Small intestine (tissue), 7 donors: Measurements from ENCODE around the gene GRAMD1B. TPM values are rescaled to one million over a fixed set of nuclear protein-coding genes. Genes with fewer than 3 reads are reported as not detected.
A peak's percentile ranks its signal among the peaks of the same experiment; 100 is the strongest.

Source experiments
- DNase-seq, 2 donors: peaks; one replicate each; pipeline versions ENCODE4 v3.0.0 to v3.0.0-alpha.2; 2013
- FAIRE-seq: peaks from 2 replicates; lab custom pipeline; 2012; peaks lifted over from hg19 to GRCh38; lab: Jason Lieb, UNC
- H3K27ac ChIP-seq, 3 donors: one replicate each; pipeline ENCODE4 v1.5.1; 2013; ENCODE audit warnings: low read length in 2 of 3, mild to moderate bottlenecking in 2 of 3, control low read depth in 1 of 3, inconsistent platforms in 1 of 3, low read depth in 1 of 3, moderate library complexity in 1 of 3
- H3K27me3 ChIP-seq, 3 donors: one replicate each; pipeline ENCODE4 v1.6.1; 2013; ENCODE audit warnings: low read length in 3 of 3, inconsistent platforms in 1 of 3; ENCODE audit not compliant: control insufficient read depth in 3 of 3, insufficient read depth in 3 of 3
- H3K36me3 ChIP-seq, 3 donors: one replicate each; pipeline ENCODE4 v1.6.1; 2013; ENCODE audit warnings: low read length in 3 of 3, inconsistent platforms in 1 of 3, low read depth in 1 of 3, mild to moderate bottlenecking in 1 of 3, moderate library complexity in 1 of 3; ENCODE audit not compliant: control insufficient read depth in 3 of 3, insufficient read depth in 2 of 3
- H3K4me1 ChIP-seq, 3 donors: one replicate each; pipeline ENCODE4 v1.6.1; 2013; ENCODE audit warnings: low read length in 2 of 3, inconsistent platforms in 1 of 3, low read depth in 1 of 3, mild to moderate bottlenecking in 1 of 3, moderate library complexity in 1 of 3; ENCODE audit not compliant: control insufficient read depth in 3 of 3, insufficient read depth in 2 of 3
- H3K4me3 ChIP-seq, 3 donors: one replicate each; pipeline ENCODE4 v1.5.1; 2013; ENCODE audit warnings: low read length in 3 of 3, control low read depth in 1 of 3, inconsistent platforms in 1 of 3, low read depth in 1 of 3, mild to moderate bottlenecking in 1 of 3, moderate library complexity in 1 of 3
- H3K9me3 ChIP-seq, 2 donors: one replicate each; pipeline ENCODE4 v1.6.1; 2013; ENCODE audit warnings: low read depth in 1 of 2, low read length in 1 of 2; ENCODE audit not compliant: control insufficient read depth in 2 of 2, insufficient read depth in 1 of 2
- WGBS, 3 donors: extraction: QIAGEN DNeasy Blood & Tissue Kit; methylation state at CpG; one replicate each; pipeline ENCODE4 v1.1.7; 2013; 5-methylcytosine and 5-hydroxymethylcytosine counted together
- polyA plus RNA-seq, 4 donors: library from polyadenylated mRNA; stranded (reverse) in 3 of 4; unstranded in 1 of 4; fragments of 200-250 nt in 3 of 4; fragments of 120-200 nt in 1 of 4; gene quantifications; one replicate each; pipeline versions ENCODE4 v1.2.1 to v1.2.3, GENCODE V29; 2013
- donor health status: healthy with polysubstance abuse.
- donor health status: control.
- donor health status: control.
- donor health status: Bipolar disorder and iron deficiency.
- donor health status: healthy.

The GRAMD1B gene
- polyA plus RNA-seq, 4 donors = 37.8 to 75.6 (median 57.7) TPM

DNA sequence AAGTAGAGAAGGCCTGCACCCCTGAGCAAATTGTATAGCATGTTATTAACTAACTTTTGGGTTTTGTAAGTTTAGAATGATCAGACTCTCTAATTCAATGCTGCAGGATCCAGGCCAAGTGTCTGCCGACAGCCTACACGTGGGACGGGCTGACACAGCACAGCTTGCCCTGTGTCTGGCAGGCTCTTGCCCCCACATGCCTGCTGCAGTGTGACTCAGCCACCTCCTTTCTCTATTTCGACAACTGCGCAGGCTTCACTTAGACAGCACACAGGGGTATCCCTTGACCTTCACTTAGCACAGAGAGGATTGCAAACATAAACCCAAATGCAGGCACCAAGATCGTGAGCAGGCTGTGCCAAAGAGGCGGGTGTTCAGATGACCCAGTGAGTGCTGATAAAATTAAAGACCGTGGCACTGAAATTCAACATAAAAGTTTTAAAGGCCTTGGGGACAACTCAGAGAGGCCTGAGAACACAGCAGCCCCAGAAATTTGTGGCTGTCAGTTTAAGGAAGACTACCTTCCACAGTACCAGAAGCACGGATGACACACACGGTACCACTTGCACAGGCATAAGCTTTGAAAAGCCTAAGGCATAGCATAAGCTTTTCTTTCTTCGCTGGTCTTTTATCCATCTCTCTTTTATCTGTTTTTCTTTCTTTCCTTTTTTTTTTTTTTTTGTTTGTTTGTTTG is 186.6 kb downstream of the GRAMD1B start:
- 84 to 90% (median 88%) methylated on average over 11 of the region's 11 CpGs for WGBS, 3 donors
- Histone ChIP-seq H3K9me3 (no peaks in the 10 kb centered on the region), H3K27me3 (no peaks in the 10 kb centered on the region), H3K36me3 (peaks cover 13 to 59% (median 58%) of the 10 kb centered on the region in 3 donors), H3K27ac (no peak overlapping the region), H3K4me3 (no peak overlapping the region), H3K4me1 (no peaks in the 10 kb centered on the region)
- FAIRE-seq (no peak), DNase-seq (no peak)

- no peaks in the 10 kb centered on the region for H3K9me3 ChIP-seq
- no peak for FAIRE-seq
- H3K36me3 ChIP-seq = peaks cover 18 to 62% (median 48%) of the 10 kb centered on the region in 3 donors
These were observed 192.5 kb downstream of the GRAMD1B start for GRCh38 chr11:123622576-123622975.

GRCh38 chr11:123624974-123625373 is 194.9 kb downstream of the GRAMD1B start:
- H3K27me3 ChIP-seq = no peaks in the 10 kb centered on the region
- peaks cover 8 to 49% (median 39%) of the 10 kb centered on the region in 3 donors for H3K36me3 ChIP-seq
- H3K4me1 ChIP-seq = no peaks in the 10 kb centered on the region
- H3K27ac ChIP-seq = no peak overlapping the region
- no peaks in the 10 kb centered on the region for H3K9me3 ChIP-seq
- FAIRE-seq (no peak), DNase-seq (no peak)
- WGBS, 3 donors = 88 to 93% (median 93%) methylated on average over 2 of the region's 2 CpGs
- no peak overlapping the region for H3K4me3 ChIP-seq

More at GRCh38 chr11:123622576-123622975, 192.5 kb downstream of the GRAMD1B start:
- H3K4me3 ChIP-seq = no peak overlapping the region
- H3K27ac ChIP-seq = no peak overlapping the region
- H3K4me1 ChIP-seq = no peaks in the 10 kb centered on the region
- DNase-seq = no peak
- 94 to 95% (median 95%) methylated on average over 9 of the region's 9 CpGs for WGBS, 3 donors
- no peaks in the 10 kb centered on the region for H3K27me3 ChIP-seq

DNA sequence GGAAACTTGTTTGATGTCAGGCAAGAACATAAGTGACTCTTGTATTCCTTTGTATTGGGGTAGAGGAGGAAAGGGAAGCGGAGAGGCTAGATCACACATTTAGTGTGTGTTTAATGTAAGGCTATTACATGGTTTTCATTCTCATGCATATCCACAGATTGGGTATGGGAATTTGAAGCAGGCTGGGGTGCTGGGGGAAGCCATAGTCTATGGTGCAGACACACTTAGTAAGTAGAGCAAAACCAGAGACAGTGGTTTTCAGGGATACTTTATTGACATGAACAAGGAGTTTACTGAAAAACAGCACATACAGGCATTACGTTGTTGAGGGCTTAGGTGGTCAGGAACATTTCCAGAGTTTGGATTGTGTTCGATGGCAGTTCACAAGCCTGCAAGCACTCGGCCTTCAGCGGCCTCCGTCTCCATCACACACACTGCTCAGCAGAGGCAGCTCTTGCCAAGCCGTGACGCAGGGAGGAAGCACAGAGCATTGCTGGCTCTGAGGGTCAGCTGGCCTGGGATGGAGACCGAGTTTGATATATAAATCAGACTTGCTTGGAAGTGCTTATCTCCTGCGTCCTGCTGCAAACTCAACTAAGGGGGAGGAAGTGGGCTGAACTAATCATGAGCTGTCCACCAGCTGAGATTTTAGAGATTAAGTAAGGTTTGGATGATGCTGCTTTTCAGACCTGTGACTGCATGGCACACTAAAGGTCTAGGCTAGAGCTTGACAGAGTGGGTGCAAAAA is 199.0 kb downstream of the GRAMD1B start:
- WGBS, 3 donors = 42 to 72% (median 65%) methylated on average over 10 of the region's 10 CpGs
- Histone ChIP-seq H3K4me1 (no peaks in the 10 kb centered on the region), H3K9me3 (no peaks in the 10 kb centered on the region), H3K27me3 (no peaks in the 10 kb centered on the region), H3K27ac (no peak overlapping the region), H3K36me3 (peaks cover 0 to 24% (median 15%) of the 10 kb centered on the region in 3 donors), H3K4me3 (no peak overlapping the region)
- DNase-seq (peak in 1 of 2 donors; percentile 19), FAIRE-seq (no peak)

- Histone ChIP-seq H3K27ac (no peak overlapping the region), H3K9me3 (no peaks in the 10 kb centered on the region), H3K4me1 (no peaks in the 10 kb centered on the region), H3K36me3 (peaks cover 0 to 18% (median 11%) of the 10 kb centered on the region in 3 donors), H3K27me3 (no peaks in the 10 kb centered on the region), H3K4me3 (no peak overlapping the region)
- DNase-seq (no peak), FAIRE-seq (no peak)
- WGBS, 3 donors = 43 to 52% (median 48%) methylated on average over 3 of the region's 3 CpGs
These were observed 200.1 kb downstream of the GRAMD1B start for GRCh38 chr11:123630126-123630608.

DNA sequence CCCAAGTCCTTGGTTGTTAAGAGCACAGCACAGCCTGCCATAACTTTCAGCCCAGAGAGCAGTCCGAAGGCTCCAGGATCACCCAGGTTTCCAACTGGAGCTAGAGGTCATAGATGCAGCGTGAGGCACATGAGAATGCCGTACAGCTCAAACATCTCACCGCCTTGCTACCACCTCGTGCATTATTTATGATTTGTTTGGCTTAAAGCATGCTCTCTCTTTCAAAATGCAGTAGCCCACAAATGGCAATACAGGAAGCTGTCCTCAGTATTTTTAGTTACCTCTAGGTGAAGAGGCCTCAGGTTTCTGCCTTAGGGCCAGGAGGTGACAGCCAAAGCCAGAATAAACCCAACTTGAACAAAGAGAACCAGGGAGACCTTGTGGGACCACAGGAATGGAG is 210.0 kb downstream of the GRAMD1B start:
- Histone ChIP-seq H3K27me3 (peaks cover 0 to 4% (median 0%) of the 10 kb centered on the region in 3 donors), H3K27ac (no peak overlapping the region), H3K4me1 (no peaks in the 10 kb centered on the region), H3K36me3 (peaks cover 0 to 2% (median 0%) of the 10 kb centered on the region in 3 donors), H3K9me3 (no peaks in the 10 kb centered on the region), H3K4me3 (no peak overlapping the region)
- WGBS, 3 donors = 72 to 86% (median 77%) methylated on average over 5 of the region's 5 CpGs
- no peak for FAIRE-seq
- DNase-seq = no peak

DNA sequence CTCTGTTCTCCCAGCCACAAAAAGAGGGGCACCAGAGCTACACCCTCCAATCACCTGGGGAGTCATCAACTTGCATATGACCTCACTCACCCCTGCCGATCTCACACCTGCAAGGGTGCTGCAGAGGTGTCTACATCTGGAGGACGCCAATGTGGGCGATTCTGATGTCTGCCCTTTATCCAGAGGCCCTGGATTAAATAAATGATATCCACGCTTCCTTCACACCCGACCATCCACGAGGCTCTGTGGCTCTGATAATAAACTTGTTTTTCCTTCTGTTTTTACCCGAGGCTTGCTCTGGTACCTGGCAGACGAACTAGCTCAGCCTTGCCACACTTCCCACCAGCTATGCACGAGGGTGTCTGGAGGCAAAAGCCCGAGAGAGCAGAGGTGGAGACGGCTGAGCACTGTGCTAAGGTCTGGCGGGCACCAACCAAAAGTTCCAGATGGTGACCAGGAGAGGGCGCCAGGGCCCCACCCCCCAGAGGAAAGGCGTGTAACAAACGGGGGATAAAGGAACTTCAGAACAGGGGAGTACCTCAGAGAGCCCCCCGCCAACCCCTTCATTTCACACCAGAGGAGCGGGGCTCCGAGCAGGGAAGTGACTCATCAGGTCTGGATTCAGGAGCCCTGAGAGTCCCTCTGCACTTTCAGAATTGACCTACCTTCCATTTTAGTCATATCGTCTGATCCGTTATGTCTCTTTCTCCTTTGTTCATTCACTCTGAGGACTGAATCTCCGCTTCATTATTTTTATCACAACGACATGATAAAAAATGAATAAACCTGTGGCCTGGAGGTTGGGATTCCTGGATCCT is 210.8 kb downstream of the GRAMD1B start:
- H3K27me3 ChIP-seq = peaks cover 0 to 7% (median 0%) of the 10 kb centered on the region in 3 donors
- 21 to 31% (median 26%) methylated on average over 22 of the region's 22 CpGs for WGBS, 3 donors
- FAIRE-seq (no peak), DNase-seq (peak; percentile 52 to 68)
- H3K4me3 ChIP-seq = no peak overlapping the region
- peaks cover 0 to 2% (median 0%) of the 10 kb centered on the region in 3 donors for H3K36me3 ChIP-seq
- no peaks in the 10 kb centered on the region for H3K4me1 ChIP-seq
- H3K9me3 ChIP-seq = no peaks in the 10 kb centered on the region
- H3K27ac ChIP-seq = no peak overlapping the region

DNA sequence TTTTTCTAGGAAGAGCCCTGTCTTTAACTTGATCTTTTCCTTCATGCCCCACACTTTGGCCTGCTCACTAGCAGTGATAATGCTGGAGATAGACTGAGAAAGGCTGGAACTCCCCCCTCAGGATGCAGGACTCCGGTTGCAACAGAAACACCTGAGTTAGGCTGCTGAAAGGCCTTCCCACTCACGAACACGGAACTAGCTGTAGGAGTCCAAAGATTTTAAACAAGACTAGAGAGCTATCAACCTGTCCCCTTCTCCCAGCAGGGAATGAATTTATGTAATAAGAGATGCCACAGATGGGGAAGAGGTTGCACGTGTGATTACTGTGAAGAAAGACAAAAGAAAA is 211.4 kb downstream of the GRAMD1B start:
- Histone ChIP-seq H3K9me3 (no peaks in the 10 kb centered on the region), H3K4me3 (no peak overlapping the region), H3K27me3 (peaks cover 0 to 7% (median 0%) of the 10 kb centered on the region in 3 donors), H3K4me1 (no peaks in the 10 kb centered on the region), H3K27ac (no peak overlapping the region), H3K36me3 (peaks cover 0 to 2% (median 0%) of the 10 kb centered on the region in 3 donors)
- DNase-seq (no peak), FAIRE-seq (no peak)
- WGBS, 3 donors = 72 to 79% (median 74%) methylated on average over 4 of the region's 4 CpGs
